HG03159 (cell line): Measurements from ENCODE around the gene NUDT13.

Source experiments
- ATAC-seq: cut with Tn5 transposase; IDR thresholded peaks from one replicate; pipeline ENCODE4 v1.9.1; 2021; ENCODE audit warnings: mild to moderate bottlenecking, moderate library complexity; ENCODE audit not compliant: unreplicated experiment

The NUDT13 gene

DNA sequence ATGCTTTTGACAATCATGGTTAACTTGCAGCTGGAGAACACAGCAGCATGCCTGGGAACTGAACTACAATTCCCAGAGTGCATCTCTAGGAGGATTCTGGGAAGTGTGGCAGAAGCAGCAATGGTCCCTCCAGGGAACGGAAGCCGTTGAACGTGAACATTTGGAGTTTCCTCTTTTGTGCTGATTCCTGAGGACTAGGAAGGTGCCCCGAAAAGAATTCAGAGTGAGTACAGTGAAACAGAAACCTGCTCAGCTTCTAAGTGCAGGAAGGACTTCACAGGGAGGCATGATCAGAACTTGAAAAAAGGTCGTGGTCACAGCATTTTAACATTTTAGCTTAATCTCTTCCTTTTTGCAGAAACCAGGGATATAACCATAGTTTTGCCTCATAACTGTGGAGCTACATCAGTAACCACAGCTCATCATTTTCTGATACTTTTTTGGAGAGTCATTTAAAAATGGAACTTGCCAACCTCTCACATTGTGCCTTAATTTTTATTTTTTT is at the start of gene NUDT13:
NUDT13 (plus strand) TSS at position 111 of the 505 bp plus-strand sequence. CDS start 3,911 bp downstream, outside the sequence.
- no peak for ATAC-seq

DNA sequence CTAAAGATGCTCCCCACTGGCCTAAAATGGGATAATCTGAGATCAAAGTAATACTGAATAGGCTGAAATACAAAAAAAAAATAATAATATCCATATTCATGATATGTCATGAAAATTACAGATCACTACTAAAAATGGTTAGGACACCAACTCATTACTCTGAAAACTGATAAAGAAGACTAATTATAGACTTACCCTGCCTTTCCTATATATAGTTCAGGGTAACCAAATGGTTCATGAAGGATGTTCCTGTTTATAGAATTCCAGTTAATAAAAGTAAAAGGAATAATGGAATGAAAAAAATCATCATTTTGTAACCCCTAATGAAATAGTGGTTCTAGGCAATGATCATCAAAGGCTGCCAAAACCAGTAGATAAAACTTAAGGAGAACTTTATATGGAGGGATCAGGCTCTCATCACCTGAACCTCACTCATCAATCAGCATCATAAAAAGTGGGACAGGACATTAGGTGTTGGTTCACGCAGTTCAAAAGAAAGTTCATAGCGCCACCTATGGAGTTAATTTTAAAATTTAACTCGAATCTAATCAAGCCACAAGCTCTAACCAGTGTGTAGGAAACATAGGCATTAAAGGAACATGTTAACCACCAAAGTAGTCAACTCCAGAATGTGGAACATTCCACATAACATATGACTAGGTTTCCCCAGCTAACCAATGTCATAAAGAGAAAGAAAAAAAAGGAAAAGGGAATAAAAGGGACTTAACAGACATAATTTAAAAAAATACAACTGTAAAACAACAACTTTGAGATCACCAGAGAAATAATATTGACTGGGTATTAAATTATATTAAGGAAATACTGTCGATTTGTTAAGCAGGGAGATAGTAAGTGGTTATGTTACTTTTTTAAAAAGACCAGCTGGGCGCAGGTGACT is 49.3 kb upstream of the NUDT13 start:
- no peak for ATAC-seq

DNA sequence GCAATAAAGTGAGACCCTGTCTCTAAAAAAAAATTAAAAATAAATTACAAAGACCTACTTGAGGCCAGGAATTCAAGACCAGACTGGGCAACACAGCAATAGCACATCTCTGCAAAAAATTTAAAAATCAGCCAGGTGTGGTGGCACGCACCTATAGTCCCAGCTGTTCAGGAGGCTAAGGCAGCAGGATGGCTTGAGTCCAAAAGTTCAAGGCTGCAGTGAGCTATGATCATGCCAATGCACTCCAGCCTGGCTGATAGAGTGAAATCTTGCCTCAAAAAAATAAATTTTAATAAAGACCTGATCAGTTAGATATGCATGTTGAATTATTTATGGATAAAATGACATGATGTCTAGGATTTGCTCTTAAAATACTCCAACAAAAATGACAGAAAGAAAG is 48.5 kb upstream of the NUDT13 start:
- ATAC-seq = no peak

DNA sequence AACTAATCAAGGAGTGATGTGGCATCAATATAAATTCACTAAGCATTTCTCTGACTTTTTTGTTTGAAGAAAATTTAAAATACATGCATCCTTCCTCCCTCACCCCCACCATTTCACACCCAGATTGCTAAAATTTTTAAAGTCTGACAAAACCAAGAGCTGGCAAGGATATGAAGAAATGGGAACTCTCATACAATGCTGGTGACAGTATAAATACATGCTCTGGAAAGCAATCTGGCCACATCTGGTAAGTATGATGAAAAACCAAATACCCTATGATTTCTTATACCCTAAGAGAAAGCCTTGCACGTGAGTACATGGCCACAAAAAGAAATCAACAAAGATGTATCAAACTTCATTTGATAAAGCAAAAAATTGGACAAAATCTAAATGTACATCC is 44.8 kb upstream of the NUDT13 start:
- no peak for ATAC-seq

DNA sequence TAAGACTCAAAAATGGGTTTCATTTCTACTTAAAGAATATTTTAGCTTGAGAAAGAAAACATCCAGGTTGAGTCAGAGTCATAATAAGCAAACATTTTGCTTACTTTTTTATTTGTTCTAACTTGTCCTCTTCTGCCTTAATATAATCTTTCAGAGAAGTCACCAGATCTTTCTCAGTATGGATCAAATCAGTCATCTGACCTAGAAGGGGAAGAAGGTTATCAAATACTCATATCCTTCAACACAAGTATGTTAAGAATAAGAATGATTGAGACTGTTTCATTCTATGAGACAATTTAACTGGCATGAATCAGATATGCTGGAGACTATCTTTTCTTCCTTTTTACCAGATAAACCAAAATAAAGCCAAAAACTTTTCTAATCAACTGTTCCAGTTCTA is 36.6 kb upstream of the NUDT13 start:
- no peak for ATAC-seq

DNA sequence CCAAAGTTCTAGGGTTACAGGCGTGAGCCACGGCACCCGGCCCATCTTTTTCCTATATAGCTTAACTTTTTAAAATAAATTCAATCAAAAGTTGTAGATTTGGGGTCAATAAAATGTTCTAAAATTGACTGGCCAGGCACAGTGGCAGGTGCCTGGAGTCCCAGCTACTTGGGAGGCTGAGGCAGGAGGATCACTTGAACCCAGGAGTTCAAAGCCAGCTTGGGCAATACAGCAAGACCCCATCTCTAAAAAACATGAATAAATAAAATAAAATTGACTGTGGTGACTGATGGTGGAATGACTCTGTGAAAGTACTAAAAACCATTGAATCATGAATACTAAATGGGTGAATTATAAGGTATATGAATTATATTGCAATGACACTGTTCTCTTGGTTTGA is 34.4 kb upstream of the NUDT13 start:
- ATAC-seq = no peak

DNA sequence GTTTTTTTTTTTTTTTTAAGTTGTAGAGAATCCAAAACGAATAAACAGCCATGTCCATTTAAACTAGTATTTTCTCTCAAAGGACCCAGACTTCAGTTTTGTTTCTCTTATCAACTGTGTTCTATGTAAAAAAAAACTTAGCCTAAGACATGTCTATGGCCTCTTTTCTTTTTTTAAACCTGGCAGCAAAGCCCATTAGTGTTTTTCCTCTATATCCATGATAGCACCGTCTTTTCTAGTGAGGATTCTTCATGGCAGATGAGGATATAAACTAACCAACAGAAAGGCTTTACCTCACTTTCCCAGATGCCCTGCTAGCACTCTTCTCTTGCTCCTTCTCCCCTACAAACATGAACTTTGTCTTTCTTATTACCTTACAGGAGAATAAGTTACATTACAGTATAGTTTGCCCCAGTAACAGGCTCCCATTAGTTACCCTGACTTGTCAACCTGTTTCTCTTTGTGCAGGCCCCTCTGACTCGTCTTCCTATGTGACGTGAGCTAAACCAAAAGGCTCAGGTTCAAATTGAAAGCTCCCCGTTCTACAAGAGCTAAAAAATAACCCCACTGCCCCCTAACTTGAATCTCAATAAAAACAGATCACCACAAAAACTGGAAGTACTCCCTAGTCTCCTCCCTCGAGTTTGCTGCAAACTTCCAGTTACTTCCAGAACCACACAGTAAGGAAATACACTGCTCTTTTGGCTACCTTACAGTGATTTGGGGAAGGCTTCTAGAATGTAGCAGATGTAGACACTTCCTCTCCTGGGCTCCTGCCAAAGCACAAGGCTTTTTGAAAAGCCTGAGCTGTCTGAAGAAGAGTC is 33.7 kb upstream of the NUDT13 start:
- no peak for ATAC-seq

DNA sequence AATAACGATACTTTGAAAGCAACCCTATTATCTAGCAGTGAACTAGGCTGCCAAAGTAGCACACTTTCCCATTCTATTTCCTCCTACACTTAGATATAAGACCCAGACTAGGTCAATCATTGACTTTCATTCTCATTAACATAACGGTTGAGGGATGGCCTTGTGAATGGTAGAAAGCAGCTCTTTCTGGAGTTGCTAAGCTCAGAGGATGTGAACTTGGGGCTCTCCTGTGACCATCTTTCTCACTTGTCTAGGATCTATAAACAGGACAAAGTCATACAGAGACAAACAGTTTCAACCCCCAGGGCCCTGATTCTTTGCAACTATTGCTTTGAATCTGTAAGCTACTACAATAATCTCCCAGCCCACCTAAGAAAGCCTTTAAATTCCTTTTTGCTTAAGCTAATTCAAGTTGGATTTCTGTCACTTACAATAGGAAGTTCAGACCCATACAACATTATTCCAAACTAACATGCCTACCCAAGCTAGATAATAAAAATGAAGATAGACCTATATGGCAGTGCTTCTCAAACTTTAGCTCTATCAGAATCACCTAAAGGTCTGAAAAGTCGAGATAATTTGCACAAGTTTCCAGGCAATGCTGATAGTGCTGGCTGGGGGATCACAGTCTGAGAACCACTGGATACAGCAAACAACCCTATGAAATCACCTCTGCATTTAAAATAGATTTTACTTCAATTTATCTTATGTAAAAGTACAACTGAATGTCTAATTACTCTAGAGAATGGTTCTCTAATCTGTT is 30.3 kb upstream of the NUDT13 start:
- peak; percentile 67 for ATAC-seq

DNA sequence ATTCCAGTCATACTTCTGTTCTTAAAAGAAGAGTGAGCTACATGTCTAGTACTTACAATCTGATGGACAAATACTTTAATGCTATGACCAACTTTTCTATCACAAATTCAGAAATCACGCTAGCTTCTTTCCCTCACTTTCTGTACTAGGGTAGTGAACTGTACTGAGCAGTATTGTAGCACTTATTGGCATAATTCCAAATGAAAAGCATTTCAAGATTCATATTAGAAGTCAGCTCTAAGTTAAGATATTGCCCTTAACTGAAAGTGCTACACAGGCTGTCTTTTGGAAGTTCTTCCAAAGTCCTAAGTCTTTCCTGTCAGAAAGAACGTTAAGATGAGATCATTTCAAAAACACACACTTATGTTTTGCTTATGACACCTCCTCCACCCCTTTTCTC is 27.0 kb upstream of the NUDT13 start:
- ATAC-seq = no peak

DNA sequence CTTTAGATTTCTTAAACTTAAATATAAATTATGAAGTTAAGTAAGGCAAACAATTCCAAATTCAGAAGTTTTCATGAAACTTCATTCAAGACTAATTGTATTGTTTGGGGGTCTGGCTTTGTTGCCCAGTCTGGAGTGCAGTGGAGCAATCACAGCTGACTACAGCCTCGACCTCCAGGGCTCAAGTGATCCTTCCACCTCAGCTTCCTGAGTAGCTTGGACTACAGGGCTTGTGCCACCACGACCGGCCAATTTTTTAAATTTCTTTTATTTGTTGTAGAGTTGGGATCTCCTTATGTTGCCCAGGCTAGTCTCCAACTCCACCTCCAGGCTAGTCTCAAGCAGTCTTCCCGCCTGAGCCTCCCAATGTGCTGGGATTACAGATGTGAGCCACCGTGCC is 26.0 kb upstream of the NUDT13 start:
- ATAC-seq = no peak

DNA sequence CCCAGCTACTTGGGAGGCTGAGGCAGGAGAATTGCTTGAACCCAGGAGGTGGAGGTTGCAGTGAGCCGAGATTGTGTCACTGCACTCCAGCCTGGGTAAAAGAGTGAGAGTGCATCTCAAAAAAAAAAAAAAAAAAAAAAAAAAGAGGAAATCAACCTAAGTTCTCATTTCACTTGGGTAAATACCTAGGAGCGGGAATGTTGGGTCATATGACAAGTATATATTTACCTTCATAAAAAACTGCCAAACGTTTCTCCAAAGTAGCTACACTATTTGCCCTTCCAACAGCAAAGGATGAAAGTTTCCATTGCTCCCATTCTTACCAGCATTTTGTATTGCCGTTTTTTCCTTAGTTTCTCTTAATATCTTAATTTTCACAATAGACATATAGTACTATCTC is 23.4 kb upstream of the NUDT13 start:
- ATAC-seq = no peak

DNA sequence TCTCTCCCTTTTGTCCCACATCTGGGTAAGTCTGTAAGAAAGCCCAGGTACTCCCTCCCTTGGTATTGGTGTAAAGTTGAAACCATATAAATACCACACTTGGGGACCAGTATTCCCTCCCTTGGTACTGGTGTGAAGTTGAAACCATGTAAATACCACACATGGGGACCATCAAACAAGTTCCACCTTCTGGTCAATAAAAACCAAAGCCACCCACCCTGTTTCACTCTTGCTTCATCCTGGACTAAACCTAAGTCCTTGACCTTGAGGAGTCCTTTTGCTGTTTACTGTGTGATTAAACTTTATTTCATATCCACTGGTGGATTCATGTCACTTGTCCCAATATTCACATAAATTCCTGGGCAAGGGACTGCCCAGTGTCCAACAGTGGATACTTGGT is 22.0 kb upstream of the NUDT13 start:
- no peak for ATAC-seq

DNA sequence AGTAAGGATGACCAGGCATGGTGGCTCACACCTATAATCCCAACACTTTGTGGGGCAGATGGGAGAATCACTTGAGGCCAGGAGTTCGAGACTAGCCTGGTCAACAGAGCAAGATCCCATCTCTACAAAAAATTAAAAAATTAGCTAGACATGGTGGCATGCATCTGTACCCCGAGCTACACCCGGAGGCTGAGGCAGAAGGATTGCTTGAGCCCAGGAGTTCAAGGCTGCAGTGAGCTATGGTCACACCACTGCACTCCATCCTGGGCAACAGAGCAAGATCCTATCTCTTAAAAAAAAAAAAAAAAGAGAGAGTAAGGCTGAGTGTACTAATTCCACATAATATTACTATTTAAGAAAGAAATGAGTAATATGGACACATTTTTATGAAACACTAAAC is 17.4 kb upstream of the NUDT13 start:
- ATAC-seq = no peak

DNA sequence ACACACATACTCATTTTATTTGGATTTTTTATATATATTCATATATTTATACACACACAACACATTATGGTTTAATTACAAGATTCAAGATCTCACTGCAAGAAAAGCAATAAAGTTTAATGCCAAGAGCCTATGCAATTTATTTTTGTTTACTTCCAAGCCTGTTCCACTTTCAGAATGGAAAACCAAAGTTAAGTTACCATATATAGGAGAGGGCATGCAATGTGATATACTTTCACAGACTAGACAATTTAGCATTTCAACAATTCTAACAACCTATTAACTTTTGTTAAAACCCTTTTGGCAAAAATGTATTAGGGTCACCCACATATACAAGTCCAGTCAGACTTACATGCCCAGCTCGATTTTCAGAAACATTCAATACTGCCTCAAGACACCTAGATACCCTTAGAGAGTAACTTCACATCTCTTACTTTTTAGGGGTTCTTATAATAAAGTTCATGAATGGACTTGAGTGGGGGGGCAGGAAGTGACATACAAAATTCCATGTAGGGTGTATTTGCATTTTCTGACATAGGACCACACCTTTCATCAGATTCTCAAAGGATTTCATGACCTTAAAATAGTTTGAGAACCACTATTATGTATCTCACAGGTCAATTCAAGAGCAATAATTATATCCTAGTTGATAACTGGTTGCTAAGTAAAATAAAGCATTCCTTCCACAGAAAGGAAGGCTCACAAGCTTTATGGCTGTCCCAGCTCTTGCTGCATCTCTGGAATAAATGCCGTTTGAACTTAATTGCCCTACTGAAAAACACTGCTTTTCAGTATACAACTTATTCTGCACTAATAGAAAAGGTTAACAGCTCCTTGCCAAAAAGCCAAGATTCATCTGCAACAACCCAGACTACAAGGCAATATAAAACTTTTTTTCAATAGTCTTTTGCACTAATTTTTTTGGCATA is 16.1 kb upstream of the NUDT13 start:
- no peak for ATAC-seq

DNA sequence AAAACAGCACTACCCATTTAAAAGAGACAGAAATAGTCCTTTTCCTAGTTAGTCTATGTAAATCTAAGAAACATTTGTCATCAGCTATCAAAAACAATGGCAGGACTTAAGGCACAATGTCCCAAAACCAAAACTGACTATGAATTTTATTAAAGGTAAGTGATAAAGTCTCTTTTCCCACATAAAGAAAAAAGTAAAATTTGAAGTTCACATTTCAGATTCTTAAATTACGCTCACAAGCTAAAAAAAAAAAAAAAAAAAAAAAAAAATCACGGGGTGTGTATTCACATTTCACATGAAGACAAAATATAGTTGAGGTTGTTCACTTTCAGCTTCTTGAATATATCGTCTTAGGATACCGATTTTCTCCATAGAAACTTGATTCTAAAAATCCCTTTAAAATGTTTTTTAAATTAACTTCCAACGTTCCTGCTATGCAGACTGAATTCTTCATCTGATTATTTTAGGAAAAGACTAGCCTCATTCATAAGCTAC is 15.2 kb upstream of the NUDT13 start:
- no peak for ATAC-seq

DNA sequence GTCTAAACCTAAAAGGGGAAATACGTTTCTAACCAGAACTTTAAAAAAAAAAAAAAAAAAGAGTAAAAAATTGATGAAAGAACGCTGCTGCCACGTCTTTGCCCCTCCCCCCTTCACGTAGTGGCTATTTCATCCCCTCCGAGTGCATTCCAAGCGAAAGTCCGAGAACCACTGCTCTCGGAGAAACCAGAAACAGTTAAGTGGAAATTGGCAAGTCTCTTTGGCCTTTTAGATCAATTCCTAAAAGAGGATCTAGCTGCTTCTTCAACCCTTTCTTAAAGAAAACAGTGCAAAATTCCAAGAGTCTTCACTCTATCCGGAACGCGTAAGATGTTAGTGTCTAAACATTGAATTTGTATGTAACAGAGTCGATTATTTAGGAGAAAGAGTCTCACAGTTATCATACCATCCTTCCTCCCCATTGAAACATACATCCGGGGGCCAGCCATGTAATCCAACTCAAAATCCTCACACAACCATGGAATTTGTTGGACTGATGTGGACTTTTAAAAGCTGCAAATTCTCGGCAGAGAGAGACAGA is 14.7 kb upstream of the NUDT13 start:
- no peak for ATAC-seq

DNA sequence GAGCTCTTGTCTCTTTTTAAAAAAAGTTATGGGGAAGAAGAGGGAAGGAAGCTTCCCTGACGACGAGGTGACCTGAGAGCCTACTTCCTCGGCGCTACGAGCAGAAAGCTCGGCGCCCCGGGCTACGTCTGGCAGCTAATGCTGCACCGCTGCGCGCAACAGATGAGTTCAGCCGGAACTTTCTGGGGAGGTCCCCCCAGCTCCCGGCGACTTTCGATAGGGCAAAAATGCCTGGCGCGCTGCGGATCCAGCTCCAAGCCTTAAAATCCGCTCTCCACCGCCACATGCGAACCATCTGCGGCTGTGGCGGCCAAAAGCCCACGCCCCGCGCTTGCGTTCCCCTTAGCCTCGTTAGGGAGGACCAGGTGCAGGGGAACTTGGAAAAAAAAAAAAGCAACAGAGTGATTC is 14.2 kb upstream of the NUDT13 start:
- peak; percentile 25 for ATAC-seq

DNA sequence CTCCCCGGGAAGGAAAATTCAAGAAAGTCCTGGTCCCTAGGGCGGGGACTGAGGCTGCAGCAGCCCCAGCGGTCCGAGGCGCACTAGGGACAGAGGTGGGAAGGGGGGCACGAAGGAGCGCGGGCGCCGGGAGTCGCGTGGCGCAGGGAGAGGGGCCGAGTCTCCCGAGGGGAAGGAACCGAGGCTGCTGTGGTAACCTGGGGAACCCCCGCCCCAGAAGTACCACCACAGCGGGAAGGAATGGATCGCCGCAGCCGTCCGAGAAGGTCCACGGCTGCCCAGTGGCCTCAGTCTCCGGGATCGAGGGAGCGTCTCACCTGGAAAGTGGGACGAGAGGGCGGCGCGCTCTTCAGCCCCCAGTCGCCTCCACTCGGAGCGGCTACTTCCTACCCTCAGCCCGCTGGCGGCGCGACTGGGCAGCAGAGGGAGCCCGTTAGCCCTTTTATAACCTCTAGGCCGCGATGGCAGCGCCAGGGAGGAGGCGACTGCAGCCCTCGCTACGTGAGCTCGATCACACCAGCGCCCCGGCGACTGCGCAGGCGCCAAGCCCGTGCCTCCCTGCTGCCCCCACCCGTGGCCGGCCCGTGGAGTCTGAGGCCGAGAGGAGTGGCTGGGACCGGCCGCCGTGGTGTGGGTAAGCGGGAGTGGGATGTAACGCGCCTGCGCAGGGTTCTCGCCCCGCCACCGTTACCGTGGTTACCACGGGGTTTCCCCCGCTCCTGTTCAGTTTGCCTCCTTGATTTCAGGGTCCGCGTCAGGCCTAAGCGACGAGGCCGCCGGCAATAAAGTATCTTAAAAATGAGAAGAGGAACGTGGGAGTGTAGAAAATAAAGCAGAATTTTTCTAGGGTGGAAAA is 13.6 kb upstream of the NUDT13 start, which contains the start of gene P4HA1:
P4HA1 (minus strand) TSS at position 418 of the 856 bp plus-strand sequence. CDS start 21,983 bp downstream, outside the sequence.
- ATAC-seq = peak; percentile 80
